Stromal cell of bone marrow (primary cell): Measurements from ENCODE around the gene SCAANT1.

Source experiments
- DNase-seq: peaks from one replicate; pipeline ENCODE4 v3.0.0-alpha.2; 2012; ENCODE audit warnings: low read depth

SCAANT1 gene

GRCh38 chr3:63934041-63934866, 22.1 kb upstream of the SCAANT1 start:
- peak; percentile 19 for DNase-seq

DNA sequence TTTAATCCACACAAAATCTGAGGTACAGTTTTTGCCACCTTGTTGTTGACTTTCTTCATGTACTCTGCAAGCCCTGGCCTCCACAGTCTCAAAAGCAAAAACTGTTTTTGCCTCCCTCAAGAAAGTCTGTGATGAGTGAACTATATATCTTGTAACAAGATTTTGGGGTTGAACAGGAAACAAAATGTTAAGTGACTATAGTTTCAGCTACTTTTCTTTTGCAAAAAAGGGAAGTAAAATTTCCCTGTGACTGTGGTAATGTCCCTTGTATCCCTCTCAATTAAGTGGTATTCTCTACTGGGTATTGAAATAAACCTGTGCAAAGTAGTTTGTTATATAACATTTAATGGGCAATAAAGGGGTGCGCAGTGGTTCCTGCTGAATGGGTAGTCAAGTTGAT, 21.3 kb upstream of the SCAANT1 start:
- no peak for DNase-seq

DNA sequence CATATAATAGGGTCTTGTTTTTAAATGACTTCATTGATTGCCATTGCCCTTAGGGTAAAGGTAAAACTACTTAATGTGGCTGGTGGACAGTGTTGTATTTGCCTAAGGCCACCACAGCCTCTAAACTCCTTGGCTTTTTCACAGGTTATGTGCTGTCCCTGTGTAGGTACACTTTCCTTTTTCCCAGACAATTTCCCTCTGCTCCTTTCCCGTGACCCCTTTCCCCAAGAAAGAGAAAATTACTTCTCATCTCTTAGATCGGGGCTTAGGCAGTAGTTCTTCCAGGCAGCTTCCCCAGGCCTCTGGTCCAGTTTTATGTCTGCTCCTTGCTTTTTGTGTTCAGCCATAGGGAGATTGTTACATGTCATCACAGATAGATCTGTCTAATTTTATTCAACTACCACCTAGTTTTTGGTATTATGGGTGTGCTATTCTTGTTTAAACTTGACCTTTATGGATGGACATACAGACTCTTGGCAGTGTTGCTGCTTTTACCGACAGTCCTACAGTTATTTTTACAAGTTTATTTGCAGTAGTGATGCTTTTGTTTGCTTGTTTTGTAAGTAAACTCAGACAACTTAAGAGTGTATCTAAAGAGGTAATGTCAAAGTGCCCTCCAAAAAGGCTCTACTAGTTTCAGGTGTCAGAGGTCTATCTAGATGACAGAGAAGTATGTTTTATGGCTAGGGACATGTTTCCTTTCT, 20.5 kb upstream of the SCAANT1 start:
- DNase-seq: no peak

- DNase-seq: no peak
Measured at GRCh38 chr3:63931290-63931689, 19.1 kb upstream of the SCAANT1 start.

- no peak for DNase-seq
Measured at GRCh38 chr3:63927422-63928280, 15.5 kb upstream of the SCAANT1 start.

DNA sequence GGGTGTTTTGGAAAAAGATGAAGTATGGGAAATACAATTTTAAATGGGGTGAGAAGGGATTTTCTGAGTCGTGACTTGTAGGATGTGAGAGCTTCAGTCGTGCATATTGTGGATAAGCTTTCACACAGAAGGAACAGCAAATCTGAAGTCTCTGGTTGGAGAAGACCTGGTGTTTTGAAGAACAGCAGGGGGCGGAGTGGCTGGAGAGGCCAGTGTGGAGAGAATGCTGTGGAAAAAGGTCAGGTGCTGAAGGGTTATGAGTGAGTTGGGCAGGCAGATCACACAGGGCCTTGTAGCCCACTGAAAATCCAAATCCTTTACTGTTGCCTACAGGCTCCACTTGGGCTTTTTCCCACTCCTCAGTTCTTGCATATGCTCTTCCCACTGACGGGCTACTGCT, 14.1 kb upstream of the SCAANT1 start:
- no peak for DNase-seq

DNA sequence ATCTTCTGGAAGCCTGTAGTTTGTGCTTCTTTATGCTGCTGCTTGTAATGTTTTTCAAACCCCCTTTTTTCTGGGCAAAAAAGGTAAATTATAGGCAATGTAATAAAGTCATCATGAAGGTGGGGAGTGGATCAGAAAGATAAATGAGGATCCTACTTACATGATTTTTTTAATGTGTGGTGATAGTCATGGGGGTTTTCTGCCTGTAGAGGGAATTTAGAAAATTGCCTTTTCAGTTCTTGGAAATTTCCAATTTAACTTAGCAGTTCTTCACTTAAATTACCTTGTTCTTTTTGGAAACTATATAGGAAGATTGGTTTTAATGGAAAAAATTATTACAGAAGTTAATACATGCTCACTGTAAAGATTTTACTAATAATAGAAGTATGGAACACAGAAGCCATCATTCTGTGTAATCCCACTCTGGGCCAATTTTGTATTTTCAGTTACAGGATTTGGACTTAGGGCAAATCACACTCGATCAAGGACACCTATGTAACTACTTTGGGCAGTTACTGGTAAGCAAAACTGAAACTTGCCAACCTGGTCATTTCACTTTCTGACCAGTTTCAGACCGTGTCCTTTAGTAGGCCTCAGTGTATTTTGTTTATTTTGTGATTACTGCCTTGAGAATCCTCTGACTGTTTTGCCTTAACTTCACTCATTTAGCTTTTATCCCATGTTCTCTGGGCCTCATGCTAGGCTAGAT, 10.5 kb upstream of the SCAANT1 start:
- DNase-seq: no peak

DNA sequence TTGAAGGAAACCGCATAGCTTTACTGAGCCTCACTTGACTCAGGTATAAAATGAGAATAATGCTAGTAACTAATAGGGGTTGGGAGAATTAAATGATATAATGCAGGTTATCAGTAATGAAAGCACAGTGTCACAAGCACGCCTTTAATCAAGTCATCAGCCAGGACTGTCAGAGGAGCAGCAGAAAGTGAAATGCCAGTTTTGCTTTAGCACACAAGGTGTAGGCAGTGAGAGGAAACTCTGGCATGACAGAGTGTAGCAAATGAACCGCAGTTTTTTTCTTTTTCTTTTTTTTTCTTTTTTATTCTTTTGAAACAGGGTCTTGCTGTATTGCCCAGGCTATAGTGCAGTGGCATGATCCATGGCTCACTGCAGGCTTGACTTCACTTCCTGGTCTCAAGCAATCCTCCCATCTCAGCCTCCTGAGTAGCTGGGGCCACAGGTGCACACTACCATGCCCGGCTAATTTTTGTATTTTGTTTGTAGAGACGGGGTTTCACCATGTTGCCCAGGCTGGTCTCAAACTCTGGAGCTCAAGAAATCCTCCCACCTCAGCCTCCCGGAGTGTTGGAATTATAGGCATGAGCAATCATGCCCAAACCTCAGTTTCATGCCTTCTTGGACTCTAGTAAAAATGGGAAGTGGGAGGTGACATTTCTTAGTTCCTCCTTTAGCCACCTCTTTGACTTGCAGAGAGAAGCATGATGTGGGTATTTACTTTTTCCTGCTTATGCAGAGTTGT, 9.7 kb upstream of the SCAANT1 start:
- DNase-seq: no peak

DNA sequence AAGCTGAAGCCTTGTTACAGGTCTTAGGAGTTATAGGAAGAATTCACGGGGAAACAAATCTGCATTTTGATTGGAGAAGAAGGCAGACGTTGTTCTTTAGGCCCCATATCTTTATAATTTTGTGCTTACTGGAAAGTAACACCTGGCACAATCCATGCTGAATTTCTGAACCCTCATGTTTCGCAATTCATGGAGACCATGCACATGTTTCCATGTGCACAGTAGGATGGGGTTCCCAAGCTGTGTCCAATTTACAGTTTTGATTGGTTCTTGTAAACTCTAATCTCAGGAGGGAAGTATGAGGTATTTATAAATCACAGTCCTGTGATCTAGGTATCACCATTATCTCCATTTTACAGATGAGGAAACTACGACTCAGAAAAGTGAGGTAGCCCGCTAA, 7.8 kb upstream of the SCAANT1 start:
- DNase-seq: no peak

- no peak for DNase-seq
Measured at GRCh38 chr3:63918321-63918720, 6.1 kb upstream of the SCAANT1 start.

DNA sequence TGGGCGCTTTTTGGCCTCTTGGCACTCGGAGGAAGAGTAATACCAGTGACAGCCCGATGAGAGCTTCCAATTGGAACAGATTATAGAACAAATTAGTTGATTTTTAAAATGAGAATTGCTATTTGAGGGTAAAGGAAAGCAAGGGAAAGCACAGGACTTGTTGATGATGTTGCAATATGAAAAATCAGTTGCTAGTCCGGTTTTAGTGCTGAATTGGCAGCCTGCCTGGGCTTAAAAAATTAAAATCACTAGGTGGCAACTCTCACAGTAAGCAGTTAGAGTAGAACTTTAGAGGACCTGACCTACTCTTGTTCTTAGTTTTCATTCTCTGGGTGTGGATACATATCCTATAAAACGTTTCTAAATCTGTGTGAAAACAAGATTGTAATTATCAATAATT, 2.1 kb upstream of the SCAANT1 start:
- no peak for DNase-seq

DNA sequence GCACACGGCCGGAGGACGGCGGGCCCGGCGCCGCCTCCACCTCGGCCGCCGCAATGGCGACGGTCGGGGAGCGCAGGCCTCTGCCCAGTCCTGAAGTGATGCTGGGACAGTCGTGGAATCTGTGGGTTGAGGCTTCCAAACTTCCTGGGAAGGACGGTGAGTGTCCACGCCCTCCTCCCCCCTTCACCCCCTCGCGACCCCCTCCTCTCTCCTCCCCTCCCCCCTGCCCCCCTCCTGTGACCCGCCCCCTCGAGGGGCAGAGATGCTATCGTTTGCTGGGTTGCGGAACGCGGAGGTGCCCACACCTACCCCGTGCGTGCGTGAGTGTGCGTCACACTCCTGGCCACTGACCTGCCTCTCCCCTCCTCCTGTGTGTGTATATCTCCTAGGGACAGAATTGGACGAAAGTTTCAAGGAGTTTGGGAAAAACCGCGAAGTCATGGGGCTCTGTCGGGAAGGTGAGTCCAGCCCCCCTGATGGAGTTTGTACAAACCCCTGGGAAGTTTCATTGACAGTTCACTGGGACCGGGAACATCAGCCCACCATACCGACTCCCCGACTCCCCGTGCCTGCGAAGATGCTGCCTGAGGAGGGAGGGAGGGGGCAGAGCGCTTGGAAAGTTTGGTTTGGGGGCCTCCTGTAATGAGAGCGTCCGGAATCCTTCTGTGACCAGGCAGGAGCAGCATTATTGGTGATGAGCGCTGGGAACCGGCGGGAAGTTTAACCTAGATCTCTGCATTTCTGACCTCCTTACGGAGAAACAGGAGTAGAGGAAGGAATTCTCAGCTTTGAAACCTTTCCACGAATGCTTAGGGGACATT, 795 bp upstream of the SCAANT1 start:
- DNase-seq: no peak

- DNase-seq: no peak
Measured at GRCh38 chr3:63911509-63911872, 692 bp downstream of the SCAANT1 start.

DNA sequence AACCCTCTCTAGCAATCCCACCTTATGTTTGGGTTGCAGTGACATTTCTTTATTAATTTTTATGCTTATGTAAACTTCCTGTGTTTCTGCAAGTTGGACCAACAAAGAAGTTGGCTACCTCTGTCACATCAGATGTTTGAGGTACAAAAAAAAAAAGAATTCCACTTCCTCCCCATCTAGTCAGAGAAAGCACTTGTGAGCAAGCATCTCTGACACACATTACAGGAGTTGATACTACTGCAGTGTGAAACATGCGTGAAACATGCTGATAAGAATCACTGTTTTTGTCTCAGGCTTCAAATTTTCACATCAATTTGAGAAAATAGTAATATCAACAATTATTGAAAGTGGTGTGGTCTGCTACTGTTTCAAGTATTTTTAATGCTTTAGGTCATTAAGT, 1.3 kb downstream of the SCAANT1 start:
- DNase-seq: no peak

GRCh38 chr3:63910001-63910400, 2.2 kb downstream of the SCAANT1 start:
- no peak for DNase-seq

- no peak for DNase-seq
Measured at GRCh38 chr3:63909431-63909830, 2.8 kb downstream of the SCAANT1 start.

- DNase-seq: no peak
Measured at GRCh38 chr3:63908776-63909175, 3.4 kb downstream of the SCAANT1 start.

DNA sequence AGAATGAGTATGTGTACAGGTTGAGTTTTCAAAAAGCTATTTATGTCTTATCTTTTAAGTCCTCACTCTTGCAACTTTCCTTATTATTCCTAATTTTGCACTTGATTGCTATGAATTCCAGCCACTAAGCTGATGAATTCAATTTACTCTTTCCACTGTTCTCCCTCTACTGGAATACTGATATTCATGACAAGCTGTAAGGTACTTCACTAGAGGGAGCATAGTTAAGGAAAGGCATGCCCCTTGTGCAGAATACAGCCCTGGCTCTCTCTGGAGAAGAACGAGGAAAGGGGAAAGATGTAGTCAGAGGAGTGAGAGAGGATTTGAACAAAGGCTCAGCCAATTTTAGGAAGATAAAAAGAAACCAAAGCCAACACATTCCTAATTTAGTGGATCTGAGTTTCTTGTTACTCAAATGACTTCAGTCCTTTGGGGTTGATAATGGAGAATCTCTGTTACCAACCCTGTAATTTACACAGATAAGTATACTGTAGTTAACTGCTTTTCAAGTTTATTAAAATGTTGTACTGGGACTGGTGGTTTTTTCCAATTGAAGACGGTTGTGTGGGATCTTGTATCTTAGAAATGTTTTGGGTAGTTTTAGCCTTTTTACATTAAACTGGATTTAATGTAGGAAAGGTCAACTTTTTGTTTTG, 4.0 kb downstream of the SCAANT1 start:
- DNase-seq: no peak

DNA sequence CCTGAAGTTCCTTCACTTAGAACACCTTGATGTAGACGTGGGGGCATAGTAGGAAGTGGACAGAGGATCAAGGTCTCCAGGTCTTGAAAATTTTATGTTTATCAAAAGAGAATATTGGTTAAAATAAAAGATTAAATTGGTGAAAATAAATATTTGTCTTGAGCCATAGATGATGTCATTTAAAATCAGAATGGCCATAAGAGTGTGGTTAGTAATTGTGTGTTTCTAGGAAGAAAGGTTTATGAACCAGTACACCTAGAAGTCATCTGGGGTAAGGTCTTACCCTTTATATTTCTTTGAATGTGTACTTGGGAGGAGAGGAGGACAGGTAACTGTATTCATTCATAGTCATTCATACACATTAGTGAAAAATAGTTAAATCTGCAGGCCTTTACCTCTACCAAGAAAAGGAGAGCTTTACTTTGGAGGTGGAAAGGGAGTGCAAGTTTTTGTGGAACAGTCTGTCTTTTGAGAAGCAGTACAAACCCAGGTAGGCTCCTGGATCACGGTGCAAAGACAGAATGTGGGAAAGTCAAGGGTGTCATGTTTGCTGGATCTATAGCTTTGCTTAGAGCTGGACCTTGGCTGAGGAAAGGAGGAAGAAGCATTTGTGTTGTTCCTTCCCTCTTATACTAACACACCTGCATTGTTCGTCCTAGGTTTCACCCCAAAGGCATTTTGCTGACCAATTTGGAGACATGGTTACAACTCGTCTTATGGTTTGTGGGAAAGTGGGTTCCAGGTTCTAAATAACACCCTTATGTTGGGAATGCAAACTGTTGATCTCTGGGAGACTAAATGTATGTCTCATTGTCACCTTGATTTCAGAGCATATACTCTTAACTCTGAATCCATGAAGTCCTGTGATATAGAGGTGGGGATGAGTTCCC, 6.2 kb downstream of the SCAANT1 start:
- no peak for DNase-seq
